PC-3 (cell line): Measurements from ENCODE around the gene RAB40C. TPM values are rescaled to one million over a fixed set of nuclear protein-coding genes. Genes with fewer than 3 reads are reported as not detected.

ENCODE experiments used
- ATAC-seq: fragments of 200-7000 bp; cut with Tn5 transposase; 2 replicates; pipeline ENCODE4 v1.9.1; 2020; ENCODE audit warnings: mild to moderate bottlenecking, moderate library complexity
- BruUV-seq: library from RNA; stranded (reverse); fragments of 400-500 nt; replicated peaks from 2 replicates; lab custom pipeline; 2021; lab: Mats Ljungman, UMichigan
- CTCF ChIA-PET: fragments of 300-600 bp; sonication (Branson Sonifier 250); formaldehyde crosslinking; loops from one replicate; lab custom pipeline; 2022; ENCODE audit warnings: antibody characterized with exemption; lab: Charles Lee
- POLR2A ChIA-PET: fragments of 300-600 bp; sonication (Branson Sonifier 250); formaldehyde crosslinking; loops from one replicate; lab custom pipeline; 2022; ENCODE audit warnings: antibody characterized with exemption; ENCODE audit not compliant: unreplicated experiment; lab: Charles Lee
- DNase-seq: peaks from one replicate; pipeline ENCODE4 v3.0.0-alpha.2; 2015
- H2AFZ ChIP-seq: fragments of 300-600 bp; sonication (generic); 2 replicates; pipeline ENCODE4 v1.6.0; 2016; ENCODE audit warnings: antibody characterized with exemption, low read length
- H3F3A ChIP-seq: fragments of 300-600 bp; sonication (generic); one replicate; pipeline ENCODE4 v1.6.0; 2017; ENCODE audit warnings: antibody characterized with exemption, low read length, control low read depth, mild to moderate bottlenecking; ENCODE audit not compliant: unreplicated experiment
- H3K27ac ChIP-seq: fragments of 300-600 bp; sonication (generic); 2 replicates; pipeline ENCODE4 v1.5.1; 2016; ENCODE audit warnings: mild to moderate bottlenecking, low read length
- H3K27me3 ChIP-seq: fragments of 300-600 bp; sonication (generic); 2 replicates; pipeline ENCODE4 v1.6.1; 2016; ENCODE audit warnings: low read length, mixed read lengths
- H3K36me3 ChIP-seq: fragments of 300-600 bp; sonication (generic); 2 replicates; pipeline ENCODE4 v1.6.1; 2016; ENCODE audit warnings: low read depth, mixed run types, low read length, mixed read lengths
- H3K4me1 ChIP-seq: fragments of 300-600 bp; sonication (generic); 2 replicates; pipeline ENCODE4 v1.5.1; 2016; ENCODE audit warnings: low read length; ENCODE audit not compliant: insufficient read depth
- H3K4me2 ChIP-seq: fragments of 300-600 bp; sonication (generic); 2 replicates; pipeline ENCODE4 v1.6.0; 2016; ENCODE audit warnings: low read length
- H3K4me3 ChIP-seq: fragments of 300-600 bp; sonication (generic); 2 replicates; pipeline ENCODE4 v1.5.1; 2016; ENCODE audit warnings: mild to moderate bottlenecking, low read length, mixed read lengths
- H3K79me2 ChIP-seq: fragments of 300-600 bp; sonication (generic); 2 replicates; pipeline ENCODE4 v1.6.1; 2017; ENCODE audit warnings: low read length, mixed read lengths
- H3K9ac ChIP-seq: fragments of 300-600 bp; sonication (generic); 2 replicates; pipeline ENCODE4 v1.6.0; 2016; ENCODE audit warnings: mild to moderate bottlenecking, low read length
- H3K9me2 ChIP-seq: fragments of 300-600 bp; sonication (generic); replicated peaks from 2 replicates; pipeline ENCODE4 v1.6.1; 2016; ENCODE audit warnings: mixed run types, low read length, mixed read lengths
- H3K9me3 ChIP-seq: fragments of 300-600 bp; sonication (generic); 2 replicates; pipeline ENCODE4 v1.6.1; 2016; ENCODE audit warnings: low read length, mixed read lengths
- H4K20me1 ChIP-seq: fragments of 300-600 bp; sonication (generic); 2 replicates; pipeline ENCODE4 v1.6.1; 2016; ENCODE audit warnings: low read length, mixed read lengths
- CTCF ChIP-seq: fragments of 300-600 bp; sonication (generic); conservative IDR thresholded peaks from 2 replicates; pipeline ENCODE4 v1.5.1; 2017; ENCODE audit warnings: antibody characterized with exemption, low read depth, mild to moderate bottlenecking, low read length
- EZH2 ChIP-seq: fragments of 300-600 bp; sonication (generic); IDR thresholded peaks from one replicate; pipeline ENCODE4 v1.6.1; 2017; ENCODE audit warnings: antibody characterized with exemption, mild to moderate bottlenecking, low read length; ENCODE audit not compliant: unreplicated experiment
- EZH2phosphoT487 ChIP-seq: fragments of 300-600 bp; sonication (generic); IDR thresholded peaks from 2 replicates; pipeline ENCODE4 v1.6.1; 2018; ENCODE audit warnings: mild to moderate bottlenecking, antibody characterized with exemption, low read length, borderline replicate concordance
- intact Hi-C: fragments of 100-400 bp; cut with micrococcal nuclease; formaldehyde crosslinking; loops from 2 replicates; pipeline ENCODE4 v1.9.0; 2023
- total RNA-seq: library from RNA; depleted of rRNA; stranded (reverse); fragments of >200 nt; gene quantifications from 2 replicates; pipeline ENCODE4 v1.2.3, GENCODE V29; 2014

The RAB40C gene
- total RNA-seq, 1 experiment from 2014 or later, result 19.5 TPM

DNA sequence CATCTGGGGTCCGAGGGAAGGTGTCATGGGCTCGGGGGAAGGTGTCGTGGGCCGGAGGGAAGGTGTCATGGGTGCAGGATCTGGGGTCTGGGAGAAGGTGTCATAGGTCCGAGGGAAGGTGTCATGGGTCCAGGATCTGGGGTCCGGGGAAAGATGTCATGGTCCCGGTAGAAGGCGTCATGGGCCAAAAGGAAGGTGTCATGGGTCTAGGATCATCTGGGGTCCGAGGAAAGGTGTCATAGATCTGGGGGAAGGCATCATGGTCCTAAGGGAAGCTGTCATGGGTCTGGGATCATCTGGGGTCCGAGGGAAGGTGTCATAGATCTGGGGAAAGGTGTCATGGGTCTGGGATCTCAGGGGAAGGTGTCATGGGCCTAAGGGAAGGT lies 942 bp downstream of the RAB40C start:
- peak overlapping the region; percentile 91 for H3K4me3 ChIP-seq
- no peaks in the 10 kb centered on the region for H3K9me2 ChIP-seq
- intact Hi-C loops, result no loop called here
- H3K27ac ChIP-seq, result no peak overlapping the region
- ATAC-seq, result no peak
- no peak for TF ChIP-seq EZH2
- no peak for TF ChIP-seq CTCF
- no peak for TF ChIP-seq EZH2phosphoT487
- peak overlapping the region; percentile 69 for H3K9ac ChIP-seq
- no peaks in the 10 kb centered on the region for H3K9me3 ChIP-seq
- no peak for DNase-seq
- POLR2A ChIA-PET, result no interaction called here
- H3K4me1 ChIP-seq, result peaks cover 28% of the 10 kb centered on the region
- no TSS peak for BruUV-seq
- H3K4me2 ChIP-seq, result peak overlapping the region; percentile 97
- H2AFZ ChIP-seq, result no peak overlapping the region
- CTCF ChIA-PET, result interaction anchor here (0.6 to 1.2 kb wide), 2 partner anchors 45 to 70 kb away, joined by 3 read pairs; partner anchors contain the start of gene METTL26
- H3K27me3 ChIP-seq, result no peaks in the 10 kb centered on the region
- peaks cover 64% of the 10 kb centered on the region for H3K79me2 ChIP-seq
- peaks cover 12% of the 10 kb centered on the region; the same call in 1 of the 2 replicates for H4K20me1 ChIP-seq
- H3K36me3 ChIP-seq, result no peaks in the 10 kb centered on the region
- no peaks in the 10 kb centered on the region for H3F3A ChIP-seq

- BruUV-seq, result no TSS peak
- ATAC-seq (no peak), DNase-seq (no peak)
- Histone ChIP-seq H3K4me1 (peaks cover 28% of the 10 kb centered on the region), H3K36me3 (no peaks in the 10 kb centered on the region), H3K9me3 (no peaks in the 10 kb centered on the region), H3K4me2 (peak overlapping the region; percentile 97), H3K79me2 (peaks cover 69% of the 10 kb centered on the region), H4K20me1 (peaks cover 12% of the 10 kb centered on the region; the same call in 1 of the 2 replicates), H3K27me3 (no peaks in the 10 kb centered on the region), H3F3A (no peaks in the 10 kb centered on the region), H3K9ac (no peak overlapping the region), H2AFZ (no peak overlapping the region), H3K27ac (no peak overlapping the region), H3K9me2 (no peaks in the 10 kb centered on the region), H3K4me3 (peak overlapping the region; percentile 91)
- ChIA-PET POLR2A (no interaction called here), CTCF (no interaction called here)
- TF ChIP-seq CTCF (no peak), EZH2phosphoT487 (no peak), EZH2 (no peak)
- intact Hi-C loops, result no loop called here
Measured at GRCh38 chr16:591231-591630, 1.4 kb downstream of the RAB40C start.

GRCh38 chr16:591892-592517 lies 2.1 kb downstream of the RAB40C start:
- Histone ChIP-seq H3K9ac (no peak overlapping the region), H3K79me2 (peaks cover 76% of the 10 kb centered on the region), H3F3A (no peaks in the 10 kb centered on the region), H3K4me1 (peaks cover 28% of the 10 kb centered on the region), H3K27me3 (no peaks in the 10 kb centered on the region), H3K27ac (no peak overlapping the region), H2AFZ (no peak overlapping the region), H3K4me2 (peak overlapping the region; percentile 31; the same call in 1 of the 2 replicates), H3K36me3 (no peaks in the 10 kb centered on the region), H3K4me3 (no peak overlapping the region), H3K9me3 (no peaks in the 10 kb centered on the region), H4K20me1 (peaks cover 12% of the 10 kb centered on the region; the same call in 1 of the 2 replicates), H3K9me2 (no peaks in the 10 kb centered on the region)
- DNase-seq (no peak), ATAC-seq (no peak)
- CTCF ChIA-PET, result no interaction called here
- intact Hi-C loops, result no loop called here
- BruUV-seq, result no TSS peak
- POLR2A ChIA-PET, result no interaction called here
- TF ChIP-seq EZH2, result no peak
- no peak for TF ChIP-seq CTCF
- no peak for TF ChIP-seq EZH2phosphoT487
